HG03064 (cell line): ENCODE measurements around the gene USH2A.
"Not testable (repeated sequence)": the region's sequence is repeated elsewhere in the genome, so short reads cannot be mapped to it uniquely, and the experiment has no call there.

ENCODE experiments used
- ATAC-seq: cut with Tn5 transposase; IDR thresholded peaks from one replicate; pipeline ENCODE4 v1.9.1; 2021; ENCODE audit warnings: low read depth; ENCODE audit not compliant: unreplicated experiment

USH2A gene

DNA sequence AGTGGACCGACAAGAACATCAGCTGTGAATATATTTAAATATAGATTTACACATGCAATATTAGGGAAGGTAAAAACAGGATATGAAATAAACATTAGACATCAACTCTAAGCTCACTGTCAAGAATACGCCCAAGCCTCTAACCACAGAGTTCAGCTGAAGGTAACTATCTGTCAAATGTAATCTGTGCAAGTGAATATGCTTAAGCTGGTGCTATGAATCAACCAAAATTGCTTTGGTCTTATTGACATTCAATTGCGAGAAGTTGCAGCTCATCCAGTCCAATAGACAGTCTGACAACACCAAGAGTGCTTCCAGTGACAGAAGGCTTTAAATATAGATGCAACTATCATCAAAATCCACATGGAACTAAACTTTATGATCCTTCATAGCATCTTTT lies 32.3 kb downstream of the USH2A start:
- ATAC-seq, result no peak

DNA sequence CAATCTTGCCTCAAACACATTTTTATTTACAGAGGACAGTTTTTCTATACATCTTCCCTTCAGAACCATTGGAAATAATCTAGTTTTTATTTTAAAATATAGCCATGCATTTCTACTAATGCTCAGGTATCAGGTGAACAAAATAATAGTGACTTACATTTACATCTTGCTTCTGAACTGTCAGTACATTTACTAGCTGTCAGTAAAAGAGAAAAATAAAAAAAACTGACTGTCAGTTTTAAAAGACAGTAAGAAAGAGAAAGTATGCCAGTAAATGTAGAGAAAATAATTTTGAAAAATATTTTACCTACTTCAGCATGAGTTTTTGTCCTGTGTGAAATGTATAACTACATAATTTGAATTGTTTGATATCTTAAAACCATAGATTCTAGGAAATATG lies 33.5 kb downstream of the USH2A start:
- no peak for ATAC-seq

DNA sequence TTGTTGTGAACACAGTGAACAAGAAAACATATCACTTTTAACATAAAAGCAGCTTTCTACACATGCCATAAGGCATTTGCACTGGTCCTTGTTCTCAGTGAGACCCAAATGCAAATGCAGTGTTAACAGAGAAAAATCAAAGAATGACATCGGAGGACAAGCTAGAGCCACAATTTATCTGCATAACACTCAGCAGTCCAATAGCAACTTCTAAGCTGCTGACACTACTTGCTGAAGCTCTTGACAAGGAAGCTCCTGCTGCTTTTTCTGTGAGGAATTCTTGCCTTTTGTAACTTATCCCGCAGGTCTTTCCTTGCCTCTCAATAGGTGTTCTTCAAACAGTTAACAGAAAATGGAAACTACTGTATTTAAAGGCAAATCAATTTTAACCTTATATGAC lies 34.7 kb downstream of the USH2A start:
- ATAC-seq, result no peak

DNA sequence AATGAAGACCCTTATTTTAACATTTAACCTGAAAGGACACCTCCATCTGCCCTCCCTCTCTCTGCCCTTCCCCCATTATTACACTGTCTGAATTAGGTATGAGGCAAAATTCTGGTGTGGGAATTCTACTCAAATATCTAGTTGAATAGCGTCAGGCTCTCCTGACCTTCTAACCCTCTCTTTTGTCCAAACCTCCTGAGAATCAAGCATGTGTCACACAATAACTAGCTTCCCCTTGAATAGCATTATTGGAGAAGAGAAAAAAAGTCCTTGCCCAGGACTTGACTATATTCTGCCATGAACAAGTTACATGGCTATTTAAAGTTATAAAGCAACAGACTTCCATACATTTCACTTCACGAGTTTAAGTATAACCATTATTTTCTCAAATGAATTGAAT lies 35.5 kb downstream of the USH2A start:
- ATAC-seq, result no peak

DNA sequence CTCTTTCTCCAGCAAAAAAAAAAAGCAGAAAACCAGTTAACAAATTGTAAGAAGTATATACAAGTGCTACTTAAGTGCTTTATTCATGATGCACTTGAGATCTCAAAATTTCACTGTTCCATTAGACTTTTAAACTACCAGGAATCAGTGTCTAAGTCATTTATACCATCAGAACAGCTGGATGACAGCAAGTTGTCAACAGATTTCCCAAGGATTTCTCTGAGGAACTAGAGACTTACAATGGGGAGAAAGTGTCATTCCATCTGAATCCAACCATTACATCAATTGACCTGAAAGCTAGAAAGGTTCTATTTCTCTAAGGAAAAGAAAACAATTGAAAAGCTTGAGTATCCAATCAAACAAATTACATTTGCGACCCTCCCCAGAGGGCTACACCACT lies 43.8 kb downstream of the USH2A start:
- no peak for ATAC-seq

DNA sequence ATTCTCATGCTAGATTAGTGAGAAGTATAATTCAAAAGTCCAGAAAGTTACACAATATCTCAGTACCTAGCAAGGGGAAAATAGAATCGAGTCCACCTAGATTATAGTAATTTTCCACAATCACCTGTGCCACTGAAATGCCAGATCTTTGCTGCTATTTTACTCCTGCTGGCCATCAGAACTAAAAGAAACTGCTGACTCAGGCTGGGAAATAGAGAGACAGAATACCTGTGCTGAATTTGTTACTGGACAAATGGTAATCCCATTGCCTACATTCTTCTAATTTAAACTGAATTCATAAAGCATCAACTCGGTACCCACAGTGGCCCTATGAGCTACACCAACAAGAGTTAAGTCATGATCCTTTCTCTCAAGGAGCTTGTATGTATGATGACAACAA lies 55.0 kb downstream of the USH2A start:
- ATAC-seq, result no peak

DNA sequence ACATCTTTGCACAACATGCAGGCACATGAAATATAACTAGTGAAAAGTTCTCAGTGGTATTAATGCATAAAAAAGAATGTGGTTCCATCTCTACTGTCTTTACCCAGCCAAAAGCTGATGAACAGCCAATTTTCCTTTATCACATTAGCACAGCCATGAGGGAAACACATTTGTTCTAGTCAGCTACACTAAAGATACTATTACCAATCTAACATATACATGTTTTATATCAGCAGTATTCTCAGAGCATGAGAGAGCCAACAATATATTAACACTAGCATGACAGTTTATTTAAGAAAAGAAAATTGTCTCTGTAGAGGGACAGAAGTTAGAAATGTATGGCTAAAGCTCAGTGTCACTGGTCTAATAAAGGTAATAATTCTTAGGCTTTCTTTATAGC lies 56.3 kb downstream of the USH2A start:
- no peak for ATAC-seq

DNA sequence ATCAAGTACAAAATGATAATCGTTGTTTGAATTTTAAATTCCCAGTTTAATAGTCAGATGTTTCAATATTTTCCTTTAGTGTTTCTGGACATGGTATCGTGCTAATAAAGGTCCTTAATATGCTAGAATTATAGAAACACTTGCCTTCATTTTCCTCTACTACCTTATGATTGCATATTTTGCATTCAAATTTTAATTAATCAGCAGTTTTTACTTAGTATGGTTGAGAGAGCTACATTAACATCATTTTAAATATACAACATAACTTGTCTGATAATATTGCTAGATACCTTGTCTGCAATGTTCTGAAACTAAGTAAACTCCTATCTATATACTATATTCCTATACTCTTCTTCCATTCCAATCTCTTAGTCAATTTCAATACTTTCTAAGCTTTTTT lies 66.3 kb downstream of the USH2A start:
- ATAC-seq, result no peak

DNA sequence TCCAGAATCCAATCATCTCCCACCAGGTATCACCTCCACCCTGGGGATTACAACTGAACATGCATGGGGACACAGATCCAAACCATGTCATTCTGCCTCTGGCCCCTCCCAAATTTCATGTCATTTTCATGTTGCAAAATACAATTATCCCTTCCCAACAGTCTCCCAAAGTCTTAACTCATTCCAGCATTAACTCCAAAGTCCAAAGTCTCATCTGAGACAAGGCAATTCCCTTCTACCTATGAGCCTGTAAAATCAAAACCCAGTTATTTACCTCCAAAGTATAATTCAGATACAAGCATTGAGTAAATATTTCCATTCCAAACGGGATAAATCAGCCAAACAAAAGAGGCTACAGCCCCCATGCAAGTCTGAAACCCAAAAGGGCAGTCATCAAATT lies 73.1 kb downstream of the USH2A start:
- no peak for ATAC-seq

DNA sequence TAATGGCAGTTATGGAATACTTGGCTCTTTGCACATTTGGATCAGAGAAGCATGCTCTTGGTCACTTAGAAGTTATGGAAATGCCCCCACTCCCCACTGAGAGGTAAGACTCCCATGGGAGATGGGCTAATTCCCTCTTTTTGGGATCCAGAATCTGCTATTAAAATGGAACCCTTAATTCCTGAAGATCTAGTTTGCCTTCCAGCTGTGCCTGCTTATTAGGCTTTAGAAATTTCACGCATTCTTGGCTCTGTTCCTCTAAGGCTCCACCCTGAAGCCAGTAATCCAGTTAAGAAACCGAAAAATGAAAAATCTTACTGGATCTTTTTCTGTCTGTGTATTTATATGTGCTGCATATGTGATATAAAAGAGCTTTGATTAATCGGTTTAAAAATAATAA lies 76.7 kb downstream of the USH2A start:
- no peak for ATAC-seq

DNA sequence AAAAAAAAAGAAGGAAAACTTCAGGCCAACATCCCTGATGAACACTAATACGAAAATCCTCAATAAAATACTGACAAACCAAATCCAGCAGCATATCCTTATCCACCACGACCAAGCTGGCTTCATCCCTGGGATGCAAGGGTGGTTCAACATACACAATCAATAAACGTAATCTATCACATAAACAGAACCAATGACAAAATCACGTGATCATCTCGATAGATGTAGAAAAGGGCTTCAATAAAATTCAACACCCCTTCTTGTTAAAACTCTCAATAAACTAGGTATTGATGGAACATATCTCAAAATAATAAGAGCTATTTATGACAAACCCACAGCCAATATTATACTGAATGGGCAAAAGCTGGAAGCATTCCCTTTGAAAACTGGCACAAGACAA lies 82.7 kb downstream of the USH2A start:
- ATAC-seq, result not testable (repeated sequence)

DNA sequence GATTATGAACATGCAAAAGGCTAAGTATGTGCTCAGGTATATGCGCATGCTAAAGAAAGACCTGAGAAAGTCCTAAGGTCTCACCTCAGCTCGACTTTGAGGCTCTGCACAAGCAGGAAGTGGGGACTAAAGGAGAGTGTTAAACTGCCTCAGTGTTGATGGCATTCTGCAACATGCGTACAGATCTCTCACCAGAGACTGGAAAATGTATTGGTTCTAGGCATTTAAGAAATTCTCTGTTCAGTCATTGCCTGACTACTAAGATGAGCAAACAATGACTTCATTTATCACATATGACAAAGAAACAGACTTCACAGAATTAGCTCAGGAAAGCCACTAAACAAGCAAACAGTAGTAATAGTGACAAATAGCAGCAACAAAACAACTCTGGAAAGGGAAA lies 90.8 kb downstream of the USH2A start:
- ATAC-seq, result no peak

DNA sequence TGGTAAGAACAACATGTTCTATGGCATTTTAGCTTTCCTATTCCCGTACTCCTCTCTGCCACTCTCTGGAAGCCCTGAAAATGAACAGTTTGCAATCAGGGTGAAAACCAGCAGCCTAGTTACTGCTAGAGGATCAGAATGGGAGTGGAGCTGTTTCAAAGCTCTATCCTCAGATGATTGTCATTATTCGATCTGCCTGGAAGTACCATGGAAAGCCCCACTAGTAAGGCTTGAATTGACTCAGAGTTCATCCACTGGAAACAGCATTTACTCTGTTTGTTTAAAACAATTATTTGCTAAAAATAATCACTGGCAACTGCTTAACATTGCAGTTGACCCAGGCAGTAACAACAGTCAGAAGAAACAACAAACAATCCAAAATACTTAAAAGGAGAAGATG lies 91.2 kb downstream of the USH2A start:
- no peak for ATAC-seq

DNA sequence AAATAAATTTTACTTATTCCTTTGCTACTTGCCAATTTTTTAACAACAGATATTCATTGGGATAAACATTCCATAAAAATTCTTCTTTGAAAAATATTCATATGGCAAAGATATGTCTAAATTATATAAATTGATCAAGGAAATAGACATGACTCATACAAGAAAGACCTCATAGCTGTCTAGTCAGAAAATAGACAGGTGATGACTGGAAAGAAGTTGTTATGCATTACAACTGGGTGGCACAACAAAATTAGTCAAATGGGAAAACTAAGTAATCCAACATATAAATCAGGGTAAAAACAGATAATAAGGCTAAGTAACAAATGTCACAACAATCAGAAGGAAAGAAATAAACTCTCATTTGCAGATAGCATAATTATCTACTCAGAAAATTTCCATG lies 92.0 kb downstream of the USH2A start:
- ATAC-seq, result no peak

DNA sequence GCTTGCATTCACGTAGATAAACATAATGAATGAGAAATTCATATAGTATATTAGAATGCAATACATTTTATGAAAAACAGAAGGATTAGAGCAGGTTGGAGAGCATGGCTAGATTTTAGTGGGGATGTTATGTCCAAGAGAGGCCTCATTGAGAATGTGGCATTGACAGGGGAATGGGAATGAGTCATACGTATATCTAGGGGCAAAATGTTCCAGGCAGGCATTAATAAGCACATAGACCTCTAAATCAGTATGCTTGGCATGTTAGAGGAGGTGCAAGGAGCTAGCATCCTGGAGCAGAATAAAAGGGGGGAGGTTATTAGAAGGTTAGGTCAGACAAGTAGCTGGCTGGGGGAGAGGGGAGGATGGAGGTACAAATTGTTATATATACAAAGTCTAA lies 93.0 kb downstream of the USH2A start:
- ATAC-seq, result no peak

DNA sequence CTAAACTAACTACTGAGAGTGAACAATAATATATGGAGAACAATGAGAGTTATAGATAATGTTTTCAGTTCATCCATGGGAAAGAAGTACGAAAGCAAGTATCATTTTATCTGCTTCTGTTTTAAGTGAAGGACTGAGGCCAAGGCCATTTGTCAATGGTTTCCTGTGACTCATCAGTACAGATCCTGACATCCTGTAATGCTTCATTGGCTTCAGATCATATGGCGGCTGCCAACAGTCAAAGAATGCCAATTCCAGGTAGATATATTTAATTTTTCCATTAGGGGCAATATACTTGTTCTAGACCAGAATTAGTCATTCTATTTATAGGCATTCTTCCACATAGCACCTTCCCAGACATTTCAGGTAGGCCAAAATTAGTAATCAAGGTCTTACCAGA lies 97.3 kb downstream of the USH2A start:
- ATAC-seq, result no peak

DNA sequence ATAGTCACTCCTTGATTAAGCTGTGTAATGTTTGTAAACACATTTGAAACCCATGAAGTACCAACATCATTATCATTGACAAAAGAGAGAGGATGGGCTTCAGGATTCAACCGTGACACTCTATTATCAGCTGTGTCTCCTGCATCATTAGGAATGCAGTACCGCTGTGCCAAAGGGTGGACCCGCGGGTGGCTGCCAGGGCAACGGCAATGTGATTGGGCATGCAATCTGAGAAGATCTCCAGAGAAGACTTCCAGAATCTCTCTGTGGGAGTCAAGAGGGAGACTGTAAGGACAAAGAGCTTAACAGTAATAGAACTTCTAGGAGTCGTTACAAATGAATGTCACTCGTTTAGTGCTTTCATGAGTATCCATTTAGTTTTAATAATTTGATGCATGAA lies 97.9 kb downstream of the USH2A start:
- no peak for ATAC-seq

DNA sequence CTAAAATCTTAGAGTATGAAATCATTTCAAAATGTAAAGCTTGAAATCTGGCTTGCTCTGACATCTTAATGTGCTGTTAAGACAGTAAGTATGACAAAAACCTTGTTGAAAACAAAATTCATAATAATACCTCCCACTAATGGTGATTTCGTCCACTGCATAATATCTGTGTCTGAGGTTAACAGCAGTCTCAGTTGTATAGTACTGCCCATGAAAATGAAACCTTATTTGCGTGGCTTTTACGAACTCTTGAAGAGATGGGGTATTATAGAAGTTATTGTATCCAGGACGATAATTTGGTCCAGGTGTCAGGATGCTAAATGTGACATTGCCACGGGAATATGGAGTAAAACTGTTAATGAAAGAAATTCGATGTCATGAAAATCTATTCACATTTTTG lies 99.9 kb downstream of the USH2A start:
- no peak for ATAC-seq

DNA sequence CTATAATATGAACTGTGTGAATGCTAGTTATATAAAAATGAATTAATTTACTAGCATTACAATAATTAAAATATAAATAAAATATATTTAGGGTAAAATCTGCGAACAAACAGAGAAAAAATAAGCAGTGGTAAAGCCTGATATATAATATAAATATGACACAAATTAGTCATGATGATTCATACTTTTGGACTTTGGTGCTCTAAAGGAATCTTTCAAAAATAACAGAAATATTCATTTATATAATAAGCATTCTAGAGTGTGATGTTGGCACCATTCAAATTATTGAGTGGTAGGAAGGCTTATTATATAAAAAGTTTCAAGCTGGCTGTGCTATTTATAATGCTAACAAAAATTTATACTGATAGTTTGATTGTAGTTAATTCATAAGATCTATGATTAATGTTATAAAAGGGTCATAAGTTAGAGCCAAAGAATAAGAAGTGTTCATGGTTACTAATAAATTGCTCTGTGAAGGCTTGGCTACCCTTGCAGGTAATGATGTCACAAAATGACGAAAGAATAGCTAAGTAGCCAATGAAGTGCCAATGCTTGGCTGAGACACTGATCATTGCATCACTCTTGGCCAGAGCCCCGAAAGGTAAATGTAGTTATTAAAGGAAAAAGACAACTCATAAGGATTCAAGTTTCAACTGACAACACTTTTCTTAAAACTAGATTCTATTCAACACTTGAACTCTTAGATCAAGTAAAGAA lies 108.7 kb downstream of the USH2A start:
- ATAC-seq, result no peak

DNA sequence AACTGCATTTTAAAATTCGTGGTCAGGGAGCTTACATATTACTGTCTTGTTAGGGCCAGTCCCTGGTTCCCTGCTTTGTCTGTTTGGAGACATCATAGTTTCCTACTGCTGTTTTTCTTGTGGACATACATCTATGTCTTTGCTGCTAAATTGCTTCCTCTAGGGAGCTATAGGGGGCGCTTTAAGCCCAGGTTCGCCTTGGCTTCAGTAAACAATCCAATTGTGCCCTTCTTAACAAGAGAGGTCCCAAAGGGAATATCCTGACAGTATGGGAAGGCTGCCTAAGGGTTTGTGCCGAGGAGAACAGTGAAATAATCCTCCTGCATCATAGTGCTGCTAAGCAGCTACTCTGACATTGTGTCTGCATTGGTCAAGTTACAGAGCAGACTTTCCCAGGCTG lies 112.5 kb downstream of the USH2A start:
- ATAC-seq, result no peak

DNA sequence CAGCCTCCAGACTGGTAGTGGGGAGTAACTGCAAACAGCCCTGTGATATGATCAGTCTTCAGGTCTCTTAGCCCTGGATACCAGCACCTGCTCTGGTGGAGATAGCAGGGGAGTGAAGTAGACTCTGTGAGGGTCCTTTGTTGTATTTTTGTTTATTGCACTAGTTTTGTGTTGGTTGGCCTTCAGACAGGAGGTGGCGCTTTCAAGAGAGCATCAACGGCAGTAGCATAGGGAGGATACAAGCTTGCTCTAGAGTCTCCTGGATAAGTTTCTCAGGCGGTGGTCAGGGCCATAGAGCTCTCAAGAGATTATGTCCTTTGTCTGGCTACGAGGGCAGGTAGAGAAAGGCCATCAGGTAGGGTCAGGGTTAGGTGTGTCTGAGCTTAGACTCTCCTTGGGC lies 116.4 kb downstream of the USH2A start:
- ATAC-seq, result no peak

DNA sequence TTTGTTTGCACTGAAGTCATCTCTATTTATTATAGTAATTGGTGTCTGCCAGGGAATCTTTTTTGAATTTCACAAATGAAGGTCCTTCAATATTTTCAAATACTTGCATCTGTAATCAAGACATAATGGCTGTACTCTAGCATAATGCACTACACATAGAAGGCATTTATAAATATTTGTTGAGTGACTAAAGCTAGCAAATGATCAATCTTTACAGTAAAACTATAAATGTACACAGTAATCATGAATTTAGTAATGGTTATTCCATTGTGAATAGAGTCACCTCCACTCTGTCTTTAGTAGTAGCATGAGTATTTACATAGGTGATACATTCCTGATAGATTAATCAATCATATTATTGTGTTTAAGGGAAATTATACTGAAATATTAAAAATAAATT lies 119.6 kb downstream of the USH2A start:
- ATAC-seq, result no peak

DNA sequence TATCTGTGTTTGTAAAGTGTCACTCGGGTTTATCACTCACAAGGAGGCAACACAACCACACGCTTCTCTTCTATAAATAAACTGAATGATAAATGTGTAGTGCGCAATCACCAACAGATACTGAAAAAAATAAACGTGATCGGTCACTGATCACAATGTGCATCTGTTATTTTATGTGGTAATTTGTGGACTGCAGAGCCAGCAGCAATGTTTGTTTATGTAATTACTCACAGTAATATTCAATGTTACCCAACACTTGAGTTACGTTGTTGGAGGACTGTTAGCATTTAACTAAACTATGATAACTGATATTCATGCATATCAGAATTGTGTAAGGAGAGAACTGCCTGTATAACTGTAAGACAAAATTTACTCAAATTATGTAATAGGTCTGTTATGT lies 129.6 kb downstream of the USH2A start:
- ATAC-seq, result no peak
